Stimulated activated CD4-positive, alpha-beta T cell treated with anti-CD3 and anti-CD28 coated beads, TNF-alpha, amount 100 ng/mL, for 48 hours (primary cell): ENCODE results near the gene TRIM2.

Source experiments
- DNase-seq, 3 donors: peaks; one replicate each; pipeline ENCODE4 v3.0.0-alpha.2; 2020; ENCODE audit warnings: low read depth in 3 of 3

Gene TRIM2

GRCh38 chr4:153372967-153373562, 168.8 kb downstream of the TRIM2 start:
- no peak for DNase-seq

DNA sequence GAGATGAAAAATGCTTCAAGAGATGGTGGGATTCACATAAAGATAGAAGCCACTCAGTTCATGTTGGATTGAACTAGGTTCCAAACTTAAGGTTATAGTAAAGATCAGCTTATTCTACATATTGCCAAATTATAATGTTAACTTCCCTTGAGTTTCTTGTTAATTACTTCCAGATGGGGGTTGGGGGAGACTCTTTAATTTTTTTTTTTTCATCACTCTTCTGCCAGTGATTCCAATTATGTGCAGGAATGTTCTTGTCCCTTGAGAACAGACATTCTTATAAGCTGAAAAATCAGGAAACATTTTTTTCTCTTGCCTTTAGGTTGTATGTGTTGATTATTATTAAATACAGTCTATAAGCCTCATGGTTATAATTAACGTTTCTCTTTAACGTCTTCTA, 170.2 kb downstream of the TRIM2 start:
- DNase-seq, result no peak

- DNase-seq, result no peak
Observed at GRCh38 chr4:153375303-153375702, 171.1 kb downstream of the TRIM2 start.

DNA sequence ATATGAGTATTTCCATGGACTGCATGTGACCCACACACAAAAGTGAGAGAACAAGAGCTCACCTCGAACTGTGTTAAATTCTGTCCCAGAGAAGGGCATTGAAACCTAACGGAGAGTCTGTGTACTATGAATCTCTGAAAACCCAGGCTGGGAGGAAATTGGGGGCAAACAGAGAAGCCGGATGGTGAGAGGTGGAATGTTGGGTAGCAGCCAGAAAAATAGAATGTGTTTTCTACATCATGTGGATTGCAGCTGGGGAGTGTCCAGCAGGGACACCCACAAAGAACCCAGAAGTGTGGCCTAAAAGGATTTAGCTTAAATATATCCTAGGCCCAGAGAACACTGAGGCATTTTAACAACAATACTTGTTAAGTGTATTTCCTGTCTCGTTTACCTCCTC, 178.9 kb downstream of the TRIM2 start:
- no peak for DNase-seq

GRCh38 chr4:153384160-153384559, 179.9 kb downstream of the TRIM2 start:
- no peak for DNase-seq

GRCh38 chr4:153385784-153386183, 181.5 kb downstream of the TRIM2 start:
- DNase-seq, result no peak

DNA sequence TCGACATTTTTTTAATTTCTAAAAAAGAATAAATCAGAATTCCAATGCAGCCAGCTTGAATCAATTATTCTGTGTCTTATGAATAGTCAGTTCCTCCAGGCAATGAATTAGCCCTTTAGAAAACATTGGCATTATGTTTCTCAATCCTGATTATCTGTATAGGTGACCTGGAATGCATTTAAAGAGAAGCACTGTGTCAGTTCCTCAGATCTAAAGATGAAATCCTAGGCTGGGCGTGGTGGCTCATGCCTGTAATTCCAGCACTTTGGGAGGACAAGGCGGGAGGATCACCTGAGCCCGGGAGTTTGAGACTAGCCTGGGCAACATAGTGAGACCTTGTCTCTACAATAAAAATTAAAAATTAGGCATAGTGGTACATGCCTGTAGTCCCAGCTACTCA, 183.7 kb downstream of the TRIM2 start:
- DNase-seq, result no peak
